HG03060 (cell line): Measurements from ENCODE around the gene TP53AIP1.
"Not testable (repeated sequence)": the region's sequence is repeated elsewhere in the genome, so short reads cannot be mapped to it uniquely, and the experiment has no call there.

Experiments used
- ATAC-seq: cut with Tn5 transposase; IDR thresholded peaks from one replicate; pipeline ENCODE4 v1.9.1; 2021; ENCODE audit warnings: low read depth, moderate number of reproducible peaks; ENCODE audit not compliant: unreplicated experiment

TP53AIP1 gene

DNA sequence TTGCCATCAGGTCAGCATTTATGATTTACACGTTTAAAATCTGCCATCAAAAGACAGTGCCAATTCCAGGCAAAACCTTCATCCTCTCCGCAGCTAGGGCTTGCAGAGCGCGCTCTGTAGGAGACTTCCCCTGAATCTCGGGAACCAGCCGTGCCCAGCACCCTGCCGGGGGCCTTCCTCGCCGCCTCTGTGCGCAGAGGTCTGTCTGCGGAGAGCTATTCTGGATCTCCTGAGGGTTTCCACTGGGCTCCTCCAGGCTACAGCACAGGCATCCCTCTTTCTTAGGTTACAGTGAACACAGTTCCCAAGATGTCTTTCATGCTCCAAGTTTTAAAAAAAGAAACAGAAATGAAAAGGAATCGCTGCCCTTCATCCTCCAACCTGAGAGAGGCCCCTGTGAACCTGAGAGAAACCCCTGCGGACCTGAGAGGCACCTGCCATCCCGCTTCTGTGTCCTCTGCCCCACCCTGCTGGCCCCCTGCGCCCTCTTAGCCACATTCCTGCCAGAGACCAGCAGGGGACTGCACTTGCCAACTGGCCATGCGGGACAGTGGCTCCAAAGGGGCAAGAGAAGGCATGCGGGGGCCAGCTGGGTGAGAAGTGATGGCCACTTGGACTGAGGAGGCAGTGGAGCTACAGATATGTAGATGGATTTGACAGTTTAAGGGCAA lies 16.1 kb downstream of the TP53AIP1 start:
- no peak for ATAC-seq

DNA sequence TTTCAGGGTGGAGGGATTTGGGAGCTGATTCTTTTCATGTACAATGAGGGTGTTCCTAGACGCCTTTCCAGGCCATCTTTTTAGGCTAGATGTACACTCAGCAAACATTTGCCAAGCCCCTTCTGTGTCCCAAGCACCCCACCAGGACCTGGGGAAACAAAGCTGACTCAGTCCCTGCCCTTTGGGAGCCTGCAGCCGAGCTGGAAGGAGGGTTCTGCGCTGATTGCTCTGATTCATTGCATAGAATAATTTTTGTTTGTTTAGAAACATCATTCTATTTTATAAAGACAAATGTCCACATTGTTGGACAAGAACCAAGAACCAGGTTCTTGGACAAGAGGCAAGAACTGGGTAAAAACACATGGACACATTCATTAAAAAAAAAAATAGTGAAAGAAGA lies 16.7 kb downstream of the TP53AIP1 start:
- no peak for ATAC-seq

DNA sequence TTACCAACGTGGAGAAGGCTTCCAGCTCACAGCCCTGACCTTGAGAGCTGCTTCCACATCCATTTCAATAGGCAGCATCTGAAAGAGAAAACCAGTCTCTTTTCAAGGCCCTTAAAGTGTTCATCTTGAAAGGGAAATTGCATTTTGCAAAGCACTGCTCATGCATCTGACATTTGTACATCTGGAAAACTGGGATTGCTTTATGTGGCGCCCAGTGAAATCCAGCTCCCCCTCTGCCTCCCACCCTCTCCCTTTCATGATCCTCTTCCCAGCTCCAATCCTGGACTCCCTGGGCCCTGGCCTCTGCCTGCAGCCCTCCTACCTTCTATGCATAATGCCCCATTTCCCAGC lies 17.4 kb downstream of the TP53AIP1 start:
- no peak for ATAC-seq

DNA sequence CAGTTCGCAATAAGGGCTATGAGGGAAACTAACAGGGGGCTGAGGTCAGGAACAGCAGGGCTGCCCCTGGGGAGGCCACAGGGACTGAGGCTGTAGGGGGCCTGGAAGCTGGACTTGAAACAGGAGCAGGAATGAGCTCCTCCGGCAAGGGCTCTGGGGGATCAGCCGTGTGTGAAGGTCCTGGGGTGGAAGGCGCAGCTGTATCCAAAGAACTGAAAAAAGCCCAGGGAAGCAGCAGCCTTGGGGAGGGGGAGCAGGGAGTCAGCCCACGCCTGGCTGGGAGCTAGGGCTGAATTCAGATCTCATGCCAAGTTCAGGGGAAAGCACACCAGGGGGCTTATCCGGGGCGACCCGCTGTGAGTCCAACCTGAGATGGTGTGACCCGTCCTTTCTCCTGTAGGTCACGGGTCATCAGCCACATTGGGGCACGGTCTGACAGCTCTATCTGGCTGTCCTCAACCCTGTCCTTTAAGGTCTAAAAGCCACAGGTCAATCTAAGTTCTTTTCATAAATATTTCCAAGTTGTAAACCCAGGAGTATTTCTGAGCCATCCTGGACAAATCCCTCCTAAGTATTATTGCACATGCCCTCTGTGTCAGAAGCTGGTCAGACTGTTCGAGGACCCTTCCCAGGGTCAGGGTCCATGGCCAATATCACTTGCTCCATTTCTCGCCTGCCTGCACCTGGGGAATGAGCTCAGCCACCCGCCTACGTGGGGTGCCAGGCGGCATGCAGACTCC lies 18.0 kb downstream of the TP53AIP1 start:
- ATAC-seq: no peak

DNA sequence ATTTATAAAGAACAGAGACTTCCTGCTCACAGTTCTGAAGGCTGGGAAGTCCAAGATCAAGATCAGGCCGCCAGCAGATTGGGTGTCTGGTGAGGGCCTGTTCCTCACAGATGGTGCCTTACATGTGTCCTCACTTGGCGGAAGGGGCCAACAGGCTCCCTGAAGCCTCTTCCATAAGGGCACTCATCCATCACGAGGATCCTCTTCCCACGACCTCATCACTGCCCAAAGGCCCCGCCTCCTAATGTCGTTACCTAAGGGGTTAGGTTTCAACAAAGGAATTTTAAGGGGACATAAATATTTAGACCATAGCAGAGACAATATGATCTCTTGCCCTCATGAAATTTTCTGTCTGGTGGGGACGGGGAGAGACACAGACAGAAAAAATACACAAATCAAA lies 18.6 kb downstream of the TP53AIP1 start:
- ATAC-seq: no peak

DNA sequence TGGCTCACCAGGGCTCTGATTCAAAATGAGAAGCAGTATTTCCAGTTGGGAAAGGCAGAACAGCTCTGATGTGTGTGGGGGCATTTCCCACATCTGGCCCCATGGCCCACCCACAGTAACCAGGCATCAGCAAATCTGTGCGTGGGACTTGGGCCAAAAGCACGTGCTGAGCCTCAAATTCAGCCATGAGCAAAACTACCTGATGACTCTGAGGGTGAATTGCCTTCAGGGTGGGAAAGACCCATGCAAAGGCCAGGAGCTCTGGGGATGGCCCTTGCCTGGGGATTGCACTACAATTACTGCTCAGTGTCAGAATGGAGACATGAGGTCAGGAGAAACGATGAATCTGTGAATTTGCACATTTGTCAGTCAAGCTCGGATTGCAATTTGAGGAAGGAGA lies 20.9 kb downstream of the TP53AIP1 start:
- no peak for ATAC-seq

DNA sequence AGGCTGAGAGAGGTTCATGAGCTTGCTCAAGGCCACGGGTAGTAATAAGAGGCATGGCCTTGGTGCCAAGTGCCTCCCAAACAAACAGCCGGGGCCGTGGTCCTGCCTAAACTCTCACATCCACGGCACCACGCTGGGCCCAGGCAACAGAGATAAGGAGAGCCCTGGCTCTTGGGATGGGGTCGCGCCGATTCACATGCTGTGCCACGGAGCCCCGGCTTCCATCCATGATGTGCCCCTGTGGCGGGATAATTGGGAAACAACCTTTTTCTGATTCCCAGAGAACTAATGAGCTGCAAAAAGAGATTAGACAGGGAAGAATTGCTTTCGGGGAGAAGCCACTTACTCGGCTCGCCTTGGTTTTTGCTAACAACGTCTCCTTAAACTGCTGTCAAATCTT lies 22.0 kb downstream of the TP53AIP1 start:
- no peak for ATAC-seq

DNA sequence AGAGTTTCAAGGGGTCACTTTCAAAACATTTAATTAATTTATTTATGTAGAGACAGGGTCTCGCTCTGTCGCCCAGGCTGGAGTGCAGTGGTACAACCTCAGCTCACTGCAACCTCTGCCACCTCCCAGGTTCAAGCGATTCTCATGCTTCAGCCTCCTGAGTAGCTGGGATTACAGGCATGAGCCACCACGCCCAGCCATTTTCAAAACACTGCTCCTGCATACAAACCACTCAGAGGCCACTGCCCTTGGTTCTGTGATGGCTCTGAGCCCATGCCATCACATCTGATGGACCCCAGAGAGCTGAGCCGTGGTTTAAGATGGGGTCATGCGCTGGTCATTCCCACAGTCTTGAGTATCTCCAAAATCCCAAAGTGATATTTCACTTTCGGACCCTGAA lies 23.0 kb downstream of the TP53AIP1 start:
- ATAC-seq: not testable (repeated sequence)

DNA sequence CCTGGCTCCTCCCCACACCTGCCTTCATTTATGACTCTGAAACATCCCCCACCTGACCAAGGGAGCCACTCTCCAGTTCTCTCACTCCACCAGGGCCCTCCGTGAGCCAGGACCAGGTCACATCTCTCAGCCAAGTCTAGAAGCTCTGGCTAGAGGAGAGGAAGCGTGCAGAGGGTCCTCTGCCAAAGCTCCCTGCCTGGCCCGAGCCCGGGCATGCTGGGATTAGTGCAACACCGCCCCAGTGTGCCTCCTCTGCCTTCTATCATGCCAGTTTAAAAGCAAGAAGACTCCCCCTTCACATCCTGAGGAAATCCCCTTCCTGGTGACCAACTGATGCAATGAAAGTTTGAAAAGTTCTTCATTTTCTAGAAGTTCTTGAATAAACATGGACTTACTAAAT lies 23.5 kb downstream of the TP53AIP1 start:
- no peak for ATAC-seq

DNA sequence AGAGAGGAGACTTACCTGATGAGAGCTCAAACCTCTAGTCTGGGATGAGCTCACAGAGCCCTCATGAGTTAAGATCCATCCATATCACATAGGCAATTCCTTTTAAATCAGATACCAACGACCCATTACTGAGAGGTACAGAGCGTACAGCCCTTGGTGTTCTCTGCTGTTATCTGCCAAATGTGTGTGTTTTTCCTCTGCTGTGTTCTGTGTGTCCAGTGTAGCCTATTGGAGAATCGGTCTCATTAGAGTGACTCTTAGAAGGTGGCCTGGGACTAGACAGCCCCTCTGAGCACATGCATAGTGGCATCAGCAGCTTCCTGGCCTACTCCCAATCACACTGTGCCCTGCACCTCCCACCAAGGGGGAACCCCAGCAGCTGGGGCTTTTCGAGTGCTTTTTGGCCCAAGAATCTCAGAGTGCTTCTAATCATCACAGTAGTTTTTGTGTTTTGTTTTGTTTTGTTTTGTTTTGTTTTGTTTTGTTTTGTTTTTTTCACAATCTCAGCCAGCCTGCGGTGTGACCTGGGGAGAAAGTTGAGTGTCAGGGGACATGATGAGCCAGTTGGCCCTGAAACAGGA lies 25.4 kb downstream of the TP53AIP1 start:
- no peak for ATAC-seq

DNA sequence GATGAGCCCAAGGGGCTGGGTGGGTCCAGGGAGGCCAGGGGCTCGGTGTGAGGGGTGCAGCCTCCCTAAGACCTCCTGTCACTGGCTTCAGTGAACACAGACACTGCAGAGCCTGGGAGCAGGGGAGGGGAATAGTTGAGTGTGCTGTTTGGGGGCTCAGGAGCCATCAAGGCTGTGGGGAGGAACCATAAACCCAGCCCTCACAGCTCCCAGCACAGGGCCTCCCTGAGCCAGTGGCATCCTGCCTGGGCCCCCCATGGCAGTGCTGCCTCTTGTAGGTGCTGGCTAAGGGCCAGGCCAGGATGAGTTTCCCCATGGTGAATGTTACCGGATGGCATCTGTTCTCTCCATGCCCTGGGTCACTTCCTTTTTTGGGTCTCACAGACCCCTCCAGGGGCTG lies 26.0 kb downstream of the TP53AIP1 start:
- no peak for ATAC-seq

DNA sequence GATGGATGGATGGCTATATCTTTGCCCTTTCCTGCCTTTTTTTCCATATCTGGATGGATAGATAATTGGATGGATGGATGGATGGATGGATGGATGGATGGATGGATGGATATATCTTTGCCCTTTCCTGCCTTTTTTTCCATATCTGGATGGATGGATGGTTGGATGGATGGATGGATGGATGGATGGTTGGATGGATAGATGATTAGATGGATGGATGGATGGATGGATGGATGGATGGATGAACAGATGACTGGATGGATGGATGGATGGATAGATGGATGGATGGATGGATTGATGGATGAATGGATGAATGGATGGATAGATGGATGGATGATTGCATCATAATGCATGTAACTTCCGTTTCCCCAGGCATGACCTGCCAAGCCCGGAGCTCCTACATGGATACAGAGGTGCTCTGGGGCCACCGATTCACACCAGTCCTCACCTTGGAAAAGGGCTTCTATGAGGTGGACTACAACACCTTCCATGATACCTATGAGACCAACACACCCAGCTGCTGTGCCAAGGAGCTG lies 26.6 kb downstream of the TP53AIP1 start:
- ATAC-seq: no peak

DNA sequence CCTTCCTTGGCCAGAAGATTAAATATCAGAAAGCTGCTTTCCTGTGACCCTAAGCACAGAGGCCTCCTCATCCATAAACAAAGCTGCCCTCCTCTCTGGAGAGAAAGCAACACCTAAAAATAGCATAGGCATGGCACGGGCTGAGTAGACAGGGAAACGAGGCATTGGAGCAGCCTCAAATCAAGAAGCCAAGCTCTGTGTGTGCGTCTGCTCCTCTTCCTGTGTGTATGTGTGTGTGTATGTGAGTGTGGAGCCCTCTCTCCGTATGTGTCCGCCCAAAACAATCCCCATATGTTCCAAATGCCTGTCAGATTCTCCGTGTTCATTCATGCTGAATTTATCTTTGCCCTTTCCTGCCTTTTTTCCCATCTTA lies 27.5 kb downstream of the TP53AIP1 start:
- ATAC-seq: no peak

DNA sequence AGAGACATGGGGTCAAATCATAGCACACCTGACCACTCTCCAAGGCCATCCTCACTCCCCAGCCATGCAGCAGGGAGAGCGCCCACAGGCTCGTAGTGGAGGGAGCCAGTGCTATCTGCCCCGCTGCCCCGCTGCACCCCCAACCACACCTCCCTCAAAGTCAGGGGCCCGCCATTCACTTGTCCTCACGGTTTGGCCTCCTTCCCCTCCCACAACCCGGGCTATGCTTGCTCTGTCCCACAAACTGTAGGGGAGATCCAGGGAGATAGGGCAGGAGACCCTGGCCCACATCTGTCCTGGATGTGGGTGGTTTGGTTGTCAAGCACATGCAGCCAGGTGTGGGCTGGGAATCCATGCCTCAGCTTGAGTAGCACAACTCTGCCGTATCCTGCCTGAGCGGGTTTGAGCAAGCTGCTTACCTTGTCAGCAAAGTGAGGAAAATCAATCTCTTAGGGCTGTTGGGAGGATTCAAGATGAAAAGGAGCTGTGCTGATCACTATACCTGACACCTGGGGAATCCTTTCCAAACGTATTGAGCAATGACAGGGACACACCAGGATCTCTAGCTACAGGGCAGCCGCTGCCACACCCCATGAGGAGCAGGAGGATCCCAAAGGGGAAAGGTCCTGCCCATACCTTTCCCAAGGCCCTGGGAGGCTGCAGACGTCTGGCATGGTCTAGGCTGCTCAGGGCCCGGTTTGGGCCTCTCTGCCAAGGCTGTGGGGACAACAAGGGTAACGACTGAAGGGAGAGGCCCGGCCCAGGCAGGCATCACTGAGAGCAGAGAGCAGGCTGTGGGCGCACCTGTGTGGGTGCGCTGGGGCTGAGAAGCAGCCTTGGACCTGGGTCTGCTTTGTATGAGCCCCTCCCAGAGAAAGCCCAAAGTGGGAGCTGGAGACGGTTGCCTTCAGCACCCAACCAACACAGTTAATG lies 28.2 kb downstream of the TP53AIP1 start:
- ATAC-seq: no peak

DNA sequence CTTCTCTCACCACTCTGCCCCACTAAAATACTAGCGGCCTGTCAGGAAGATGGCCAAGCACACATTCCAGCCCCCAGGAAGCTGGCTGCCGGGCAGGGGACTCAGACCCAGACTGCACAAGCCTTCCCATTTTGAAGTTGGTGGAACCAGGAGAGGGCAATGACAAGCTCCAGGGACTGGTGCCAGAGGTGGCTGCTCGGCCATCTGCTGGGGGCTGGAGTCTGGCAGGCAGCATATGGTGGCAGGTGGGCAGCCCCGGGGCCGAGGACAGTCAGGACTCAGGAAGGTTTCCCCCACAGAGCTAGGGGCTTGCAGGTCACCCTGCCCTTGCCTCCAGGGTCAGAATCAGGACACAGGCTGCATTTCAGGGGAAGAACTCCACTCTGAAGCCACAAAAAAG lies 28.9 kb downstream of the TP53AIP1 start:
- ATAC-seq: no peak

DNA sequence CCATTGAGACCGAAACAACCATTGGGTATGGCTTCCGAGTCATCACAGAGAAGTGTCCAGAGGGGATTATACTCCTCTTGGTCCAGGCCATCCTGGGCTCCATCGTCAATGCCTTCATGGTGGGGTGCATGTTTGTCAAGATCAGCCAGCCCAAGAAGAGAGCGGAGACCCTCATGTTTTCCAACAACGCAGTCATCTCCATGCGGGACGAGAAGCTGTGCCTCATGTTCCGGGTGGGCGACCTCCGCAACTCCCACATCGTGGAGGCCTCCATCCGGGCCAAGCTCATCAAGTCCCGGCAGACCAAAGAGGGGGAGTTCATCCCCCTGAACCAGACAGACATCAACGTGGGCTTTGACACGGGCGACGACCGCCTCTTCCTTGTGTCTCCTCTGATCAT lies 31.0 kb downstream of the TP53AIP1 start:
- ATAC-seq: no peak

DNA sequence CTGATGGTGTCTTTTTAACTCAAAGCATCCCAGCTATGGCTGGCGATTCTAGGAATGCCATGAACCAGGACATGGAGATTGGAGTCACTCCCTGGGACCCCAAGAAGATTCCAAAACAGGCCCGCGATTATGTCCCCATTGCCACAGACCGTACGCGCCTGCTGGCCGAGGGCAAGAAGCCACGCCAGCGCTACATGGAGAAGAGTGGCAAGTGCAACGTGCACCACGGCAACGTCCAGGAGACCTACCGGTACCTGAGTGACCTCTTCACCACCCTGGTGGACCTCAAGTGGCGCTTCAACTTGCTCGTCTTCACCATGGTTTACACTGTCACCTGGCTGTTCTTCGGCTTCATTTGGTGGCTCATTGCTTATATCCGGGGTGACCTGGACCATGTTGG lies 31.4 kb downstream of the TP53AIP1 start:
- no peak for ATAC-seq

DNA sequence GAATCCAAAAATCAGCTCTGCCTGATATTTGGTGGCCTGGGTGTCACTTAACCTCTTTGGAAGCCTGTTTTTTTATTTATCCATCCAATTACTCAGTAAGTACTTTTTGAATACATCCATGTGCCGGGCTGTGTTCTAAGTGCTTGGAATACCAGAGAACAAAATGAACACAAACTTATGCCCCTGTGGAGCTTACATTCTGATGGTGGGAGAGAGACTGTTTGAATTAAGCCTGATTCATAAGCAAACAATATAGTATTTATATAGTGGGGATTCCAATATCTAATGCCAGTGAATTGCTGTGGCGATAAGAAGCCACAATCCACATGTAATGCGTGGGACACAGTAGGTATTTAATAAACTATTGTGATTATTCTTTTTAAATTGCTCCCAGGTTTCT lies 32.1 kb downstream of the TP53AIP1 start:
- ATAC-seq: no peak

DNA sequence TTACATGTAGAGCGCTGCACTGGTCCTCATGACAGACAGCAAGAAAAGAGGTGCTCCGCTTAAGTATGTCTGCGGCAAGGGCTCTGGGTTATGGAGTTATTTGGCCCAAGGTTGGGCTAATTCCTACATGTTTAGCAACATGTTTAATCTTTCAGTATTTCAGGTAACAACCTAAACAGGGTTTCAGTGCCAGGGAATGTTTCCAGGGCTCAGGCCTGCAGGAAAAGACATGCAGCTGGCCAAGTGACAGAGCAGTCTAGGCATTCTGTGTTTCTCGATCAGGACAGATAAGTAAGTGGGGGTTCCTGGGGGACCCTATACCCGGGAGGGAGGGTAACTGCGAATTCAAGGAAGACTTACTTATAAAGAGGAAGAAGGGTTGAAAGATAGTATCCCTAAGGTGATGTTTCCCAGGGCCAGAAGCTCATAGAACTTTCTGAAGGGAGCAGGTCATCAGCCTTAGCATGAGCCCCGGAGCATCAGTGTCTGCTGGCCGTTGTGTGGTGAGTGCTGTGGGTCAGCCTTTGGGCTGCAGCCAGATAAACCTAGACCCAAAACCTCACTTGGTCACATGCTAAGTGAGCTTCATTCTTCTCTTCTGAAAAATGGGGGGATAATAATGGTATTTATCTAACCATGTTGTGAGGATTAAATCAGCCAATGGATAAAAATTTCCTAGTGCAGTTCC lies 33.1 kb downstream of the TP53AIP1 start:
- no peak for ATAC-seq
